GM19099 (cell line): Measurements from ENCODE around the gene OLA1.

Experiments used
- POLR2A ChIP-seq: IDR thresholded peaks from 3 replicates; pipeline ENCODE4 v1.6.1; 2011; ENCODE audit warnings: low read depth; ENCODE audit not compliant: insufficient read length; ENCODE audit errors: extremely low read depth

OLA1 gene

GRCh38 chr2:174121175-174121574 lies 127.2 kb downstream of the OLA1 start:
- TF ChIP-seq POLR2A = no peak

- no peak for TF ChIP-seq POLR2A
These were observed 128.0 kb downstream of the OLA1 start for GRCh38 chr2:174120346-174120745.

DNA sequence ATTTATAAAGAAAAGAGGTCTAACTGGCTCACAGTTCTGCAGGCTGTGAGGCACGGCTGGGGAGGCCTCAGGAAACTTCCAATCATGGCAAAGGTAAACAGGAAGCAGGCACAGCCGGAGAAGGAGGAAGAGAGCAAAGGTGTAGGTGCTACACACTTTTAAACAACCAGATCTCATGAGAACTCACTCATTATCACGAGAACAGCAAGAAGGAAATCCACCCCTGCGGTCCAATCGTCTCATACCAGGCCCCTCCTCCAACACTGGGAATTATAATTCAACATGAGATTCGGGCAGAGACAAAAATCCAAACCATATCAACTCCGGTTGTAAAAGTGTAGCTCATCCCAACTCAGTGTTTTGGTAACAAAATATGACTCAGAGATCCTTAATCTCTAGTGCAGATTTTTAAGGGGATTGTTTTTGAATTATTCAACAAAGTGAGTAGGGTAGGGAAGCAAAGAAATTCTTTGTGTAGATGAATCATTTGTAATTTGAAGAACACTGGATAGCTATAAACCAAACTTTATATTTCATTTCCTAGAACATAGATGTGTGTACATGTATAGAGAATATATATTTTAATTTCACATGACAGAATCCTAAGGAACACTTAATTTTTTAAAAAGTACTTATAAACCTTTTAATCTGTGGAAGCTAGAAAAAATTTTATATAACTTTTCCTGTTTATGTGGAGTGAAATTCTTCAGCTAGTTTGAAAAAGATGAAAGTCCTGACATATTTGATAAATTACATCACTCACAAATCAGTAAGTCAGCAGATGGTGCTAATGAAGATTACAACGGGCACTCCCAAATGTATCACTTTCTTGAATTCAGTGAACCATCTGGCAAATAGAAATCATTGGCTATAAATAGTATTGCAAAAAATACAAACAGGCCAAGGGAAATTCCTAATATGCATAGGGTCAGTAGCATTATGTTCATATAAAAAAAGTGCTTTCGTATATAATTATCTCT lies 130.1 kb downstream of the OLA1 start:
- TF ChIP-seq POLR2A = no peak

DNA sequence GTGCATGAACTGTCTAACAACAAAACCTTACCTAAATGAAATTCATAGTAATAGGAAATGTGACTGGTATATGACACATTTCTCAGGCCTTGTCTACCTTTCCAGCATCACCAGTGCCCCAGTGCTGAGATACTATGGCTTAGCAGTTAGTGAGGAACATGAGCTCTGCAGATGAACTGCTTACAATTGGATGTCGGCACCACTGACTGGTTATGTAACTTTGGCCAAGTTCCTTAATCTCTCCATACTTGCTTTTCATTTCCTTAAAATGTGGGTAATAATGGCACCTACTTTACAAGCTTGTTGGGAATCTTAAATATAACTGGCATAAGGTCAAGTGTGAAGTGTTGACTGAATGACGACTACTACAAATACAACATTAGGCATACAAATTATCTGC lies 136.3 kb downstream of the OLA1 start:
- no peak for TF ChIP-seq POLR2A

DNA sequence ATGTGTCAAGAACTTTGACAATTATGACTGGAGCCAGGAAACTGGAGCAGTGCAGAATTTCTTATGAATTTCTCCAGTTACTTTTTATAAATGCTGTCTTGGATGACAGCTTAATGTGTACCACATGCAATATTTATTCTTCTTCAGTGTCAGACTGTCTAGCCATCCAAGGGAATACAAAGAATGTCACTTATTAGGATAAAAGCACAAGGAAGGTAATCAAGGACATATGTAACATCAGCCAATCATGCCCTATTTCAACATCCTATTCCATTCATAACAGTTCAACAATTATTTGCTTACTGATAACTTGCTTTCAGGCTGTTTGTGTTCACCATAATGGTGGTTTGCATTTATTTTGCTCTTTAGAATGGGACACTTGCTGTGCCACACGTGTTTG lies 139.8 kb downstream of the OLA1 start:
- no peak for TF ChIP-seq POLR2A

GRCh38 chr2:174106736-174107135 lies 141.6 kb downstream of the OLA1 start:
- no peak for TF ChIP-seq POLR2A

DNA sequence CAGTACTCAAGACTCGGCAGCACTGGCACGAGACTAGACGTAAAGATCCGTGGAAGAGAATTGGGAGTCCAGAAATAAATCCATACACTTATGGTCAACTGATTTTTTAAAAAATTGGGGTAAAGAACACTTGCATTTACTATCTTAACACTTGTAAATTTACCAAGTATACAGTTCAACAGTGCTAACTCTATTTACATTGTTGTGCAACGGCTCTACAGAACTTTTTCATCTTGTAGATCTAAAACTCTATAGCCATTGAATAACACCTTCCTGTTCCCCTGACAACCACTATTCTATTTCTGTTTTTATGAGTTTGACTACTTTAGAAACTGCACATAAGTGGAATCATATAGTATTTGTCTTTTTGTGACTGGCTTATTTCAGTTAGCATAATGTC lies 153.8 kb downstream of the OLA1 start:
- no peak for TF ChIP-seq POLR2A

GRCh38 chr2:174090476-174090875 lies 157.9 kb downstream of the OLA1 start:
- TF ChIP-seq POLR2A = no peak

GRCh38 chr2:174088706-174089460 lies 159.4 kb downstream of the OLA1 start:
- TF ChIP-seq POLR2A = no peak

DNA sequence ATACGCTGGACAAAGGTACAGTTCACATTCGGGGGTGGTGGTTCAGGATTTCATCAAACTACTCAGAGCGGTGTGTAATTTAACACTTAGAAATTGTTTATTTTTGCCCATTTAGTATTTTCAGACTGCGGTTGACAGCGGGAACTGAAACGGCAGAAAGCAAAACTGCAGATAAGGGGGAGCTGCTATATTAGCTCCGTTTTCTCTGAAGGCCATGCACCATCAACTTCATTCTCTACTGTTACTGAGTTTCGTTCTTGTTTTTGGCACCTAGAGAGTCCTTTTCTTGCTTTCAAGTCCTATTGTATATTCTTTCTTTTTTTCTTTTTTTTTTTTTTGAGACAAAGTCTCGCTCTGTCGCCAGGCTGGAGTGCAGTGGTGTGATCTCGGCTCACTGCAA lies 161.6 kb downstream of the OLA1 start:
- no peak for TF ChIP-seq POLR2A

DNA sequence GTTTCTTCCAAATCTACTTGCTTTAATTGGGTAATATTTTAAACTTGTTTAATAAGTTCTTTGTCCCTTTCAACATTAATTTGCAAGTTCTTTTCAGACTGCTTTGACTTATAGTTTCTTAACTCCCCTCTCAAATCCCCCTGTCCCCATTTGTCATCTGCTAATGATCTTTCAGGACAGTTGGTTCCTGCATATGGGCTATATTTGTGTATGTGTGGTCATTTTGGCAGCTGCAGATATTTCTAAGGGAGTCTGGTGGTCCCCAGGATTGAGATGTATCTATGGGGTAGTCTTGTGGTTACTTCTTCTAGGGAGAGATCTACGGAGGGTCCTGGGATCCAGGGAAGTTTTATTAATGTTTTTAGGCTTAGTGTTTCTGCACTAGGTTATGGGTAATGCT lies 162.6 kb downstream of the OLA1 start:
- no peak for TF ChIP-seq POLR2A

- TF ChIP-seq POLR2A = no peak
These were observed 164.4 kb downstream of the OLA1 start for GRCh38 chr2:174083843-174084458.

- TF ChIP-seq POLR2A = no peak
These were observed 167.6 kb downstream of the OLA1 start for GRCh38 chr2:174080672-174081121.

- TF ChIP-seq POLR2A = no peak
These were observed 170.1 kb downstream of the OLA1 start for GRCh38 chr2:174078275-174078674.

DNA sequence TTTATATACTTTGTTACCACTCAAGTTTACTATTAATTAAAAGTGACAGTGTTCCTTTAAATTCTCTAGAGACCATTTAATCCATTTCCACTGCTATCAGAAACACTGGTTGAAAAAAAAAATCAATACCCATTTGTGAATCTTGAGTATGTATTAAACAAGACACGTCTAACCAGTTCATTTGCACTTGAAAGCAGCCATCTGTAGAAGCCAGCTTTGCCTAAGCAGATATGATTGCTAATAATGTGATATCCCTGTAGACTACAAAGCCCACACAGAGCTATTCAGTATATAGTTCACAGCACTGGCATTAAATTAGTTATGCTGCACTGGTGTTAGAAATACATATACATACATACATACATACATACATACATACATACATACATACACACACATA lies 171.4 kb downstream of the OLA1 start:
- TF ChIP-seq POLR2A = no peak
